B cell (primary cell): ENCODE results near the gene PEX1.

Source experiments
- EZH2 ChIP-seq: IDR thresholded peaks from 2 replicates; pipeline ENCODE4 v1.6.1; 2012; ENCODE audit warnings: borderline replicate concordance, low read depth, mild to moderate bottlenecking, moderate library complexity, low read length; ENCODE audit not compliant: insufficient read depth, poor library complexity, severe bottlenecking
- TF ChIP-seq, protein P1 (sequence below): fragments of 200-600 bp; IDR thresholded peaks from one replicate; pipeline ENCODE4 v1.8.0; 2022; ENCODE audit warnings: antibody characterized with exemption, mild to moderate bottlenecking

DNA sequence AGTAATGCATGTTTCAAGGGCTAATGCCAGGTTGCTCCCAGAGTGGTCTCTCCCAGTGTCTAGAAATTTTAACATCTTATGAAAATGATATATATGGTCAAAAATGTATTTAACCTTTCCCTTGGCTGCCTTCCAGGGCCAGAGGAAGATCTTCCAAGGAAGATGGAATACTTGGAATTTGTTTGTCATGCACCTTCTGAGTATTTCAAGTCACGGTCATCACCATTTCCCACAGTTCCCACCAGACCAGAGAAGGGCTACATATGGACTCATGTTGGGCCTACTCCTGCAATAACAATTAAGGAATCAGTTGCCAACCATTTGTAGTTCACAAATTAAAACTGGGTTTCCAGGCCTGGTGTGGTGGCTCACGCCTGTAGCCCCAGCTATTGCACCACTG, 72.1 kb downstream of the PEX1 start:
- TF ChIP-seq, protein P1, sequence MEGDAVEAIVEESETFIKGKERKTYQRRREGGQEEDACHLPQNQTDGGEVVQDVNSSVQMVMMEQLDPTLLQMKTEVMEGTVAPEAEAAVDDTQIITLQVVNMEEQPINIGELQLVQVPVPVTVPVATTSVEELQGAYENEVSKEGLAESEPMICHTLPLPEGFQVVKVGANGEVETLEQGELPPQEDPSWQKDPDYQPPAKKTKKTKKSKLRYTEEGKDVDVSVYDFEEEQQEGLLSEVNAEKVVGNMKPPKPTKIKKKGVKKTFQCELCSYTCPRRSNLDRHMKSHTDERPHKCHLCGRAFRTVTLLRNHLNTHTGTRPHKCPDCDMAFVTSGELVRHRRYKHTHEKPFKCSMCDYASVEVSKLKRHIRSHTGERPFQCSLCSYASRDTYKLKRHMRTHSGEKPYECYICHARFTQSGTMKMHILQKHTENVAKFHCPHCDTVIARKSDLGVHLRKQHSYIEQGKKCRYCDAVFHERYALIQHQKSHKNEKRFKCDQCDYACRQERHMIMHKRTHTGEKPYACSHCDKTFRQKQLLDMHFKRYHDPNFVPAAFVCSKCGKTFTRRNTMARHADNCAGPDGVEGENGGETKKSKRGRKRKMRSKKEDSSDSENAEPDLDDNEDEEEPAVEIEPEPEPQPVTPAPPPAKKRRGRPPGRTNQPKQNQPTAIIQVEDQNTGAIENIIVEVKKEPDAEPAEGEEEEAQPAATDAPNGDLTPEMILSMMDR = no peak
- no peak for TF ChIP-seq EZH2
